ENCODE measurements around the gene XXYLT1.
"Not testable (repeated sequence)": the region's sequence is repeated elsewhere in the genome, so short reads cannot be mapped to it uniquely, and the experiment has no call there.

Gene XXYLT1

DNA sequence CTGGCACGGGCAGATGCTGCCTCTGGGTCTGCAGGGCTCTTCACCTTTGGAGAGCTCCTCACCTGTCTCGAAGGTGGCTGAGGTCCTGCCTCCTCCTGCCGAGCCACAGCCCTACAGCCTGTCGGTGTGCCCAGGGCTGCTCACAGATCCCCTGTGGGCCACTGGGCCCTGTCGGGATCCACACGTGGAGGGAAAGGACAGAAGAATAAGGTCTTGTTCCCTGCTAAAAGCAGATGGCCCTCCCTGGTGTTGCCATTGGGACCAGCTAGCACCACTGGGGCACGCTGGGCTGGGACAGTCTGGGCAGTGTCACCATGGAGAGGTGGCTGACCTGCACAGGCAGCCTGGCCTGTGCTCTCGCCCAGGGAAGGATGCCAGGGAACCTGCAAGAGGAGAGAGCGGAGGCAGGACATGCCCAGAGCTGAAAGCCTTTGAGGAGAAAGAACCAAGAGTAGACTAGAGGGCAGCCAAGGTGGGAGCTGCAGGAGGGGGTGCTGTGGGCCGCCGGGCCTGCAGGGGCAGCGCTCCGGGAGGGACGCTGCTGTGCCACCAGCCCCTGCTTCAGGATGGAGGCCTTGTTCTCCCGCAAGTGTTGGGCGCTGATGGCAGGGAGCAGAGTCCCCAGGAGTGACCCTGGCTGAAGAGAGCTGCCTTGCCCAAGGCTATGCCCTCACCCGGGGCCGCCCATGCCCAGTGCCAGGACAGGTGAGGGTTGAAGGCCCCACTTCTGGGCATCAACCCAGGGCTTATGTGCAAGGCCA lies 210.2 kb downstream of the XXYLT1 start:
- Histone ChIP-seq H3K4me3 (ENCODE audit: low read depth in 1 of 5, low read length in 5 of 5) (no peak overlapping the region), H3K9ac (ENCODE audit: low read length in 5 of 5) (no peak overlapping the region), H3K9me3 (ENCODE audit: control insufficient read depth in 5 of 5, low read length in 5 of 5) (no peaks in the 10 kb centered on the region), H3K27me3 (ENCODE audit: control insufficient read depth in 5 of 5, insufficient read depth in 4 of 5, low read length in 5 of 5) (peaks cover 0 to 15% (median 5%) of the 10 kb centered on the region in 5 donors), H3K4me1 (ENCODE audit: control insufficient read depth in 5 of 5, insufficient read depth in 5 of 5, low read length in 5 of 5) (peaks cover 0 to 18% (median 4%) of the 10 kb centered on the region in 5 donors), H3K27ac (ENCODE audit: low read depth, low read length) (no peak overlapping the region), H3K36me3 (ENCODE audit: control insufficient read depth in 5 of 5, insufficient read depth in 5 of 5, low read length in 5 of 5) (no peaks in the 10 kb centered on the region)

DNA sequence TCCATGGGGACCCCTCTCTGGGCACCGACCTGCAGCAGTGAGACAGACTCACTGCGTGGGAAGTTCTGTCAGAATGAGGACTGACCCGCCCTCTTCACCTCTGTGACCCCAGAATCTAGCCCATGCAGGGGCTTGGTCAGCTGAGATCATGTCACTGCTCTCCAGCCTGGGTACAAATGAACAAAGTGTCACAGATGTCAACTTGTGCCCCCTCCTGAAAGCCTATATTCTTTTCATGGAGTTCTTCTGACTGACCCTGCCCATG lies 210.8 kb downstream of the XXYLT1 start:
- Histone ChIP-seq H3K4me1 (ENCODE audit: control insufficient read depth in 5 of 5, insufficient read depth in 5 of 5, low read length in 5 of 5) (peaks cover 0 to 19% (median 4%) of the 10 kb centered on the region in 5 donors), H3K27me3 (ENCODE audit: control insufficient read depth in 5 of 5, insufficient read depth in 4 of 5, low read length in 5 of 5) (peaks cover 0 to 16% (median 8%) of the 10 kb centered on the region in 5 donors), H3K4me3 (ENCODE audit: low read depth in 1 of 5, low read length in 5 of 5) (no peak overlapping the region), H3K9me3 (ENCODE audit: control insufficient read depth in 5 of 5, low read length in 5 of 5) (no peaks in the 10 kb centered on the region), H3K36me3 (ENCODE audit: control insufficient read depth in 5 of 5, insufficient read depth in 5 of 5, low read length in 5 of 5) (no peaks in the 10 kb centered on the region), H3K9ac (ENCODE audit: low read length in 5 of 5) (no peak overlapping the region), H3K27ac (ENCODE audit: low read depth, low read length) (no peak overlapping the region)

DNA sequence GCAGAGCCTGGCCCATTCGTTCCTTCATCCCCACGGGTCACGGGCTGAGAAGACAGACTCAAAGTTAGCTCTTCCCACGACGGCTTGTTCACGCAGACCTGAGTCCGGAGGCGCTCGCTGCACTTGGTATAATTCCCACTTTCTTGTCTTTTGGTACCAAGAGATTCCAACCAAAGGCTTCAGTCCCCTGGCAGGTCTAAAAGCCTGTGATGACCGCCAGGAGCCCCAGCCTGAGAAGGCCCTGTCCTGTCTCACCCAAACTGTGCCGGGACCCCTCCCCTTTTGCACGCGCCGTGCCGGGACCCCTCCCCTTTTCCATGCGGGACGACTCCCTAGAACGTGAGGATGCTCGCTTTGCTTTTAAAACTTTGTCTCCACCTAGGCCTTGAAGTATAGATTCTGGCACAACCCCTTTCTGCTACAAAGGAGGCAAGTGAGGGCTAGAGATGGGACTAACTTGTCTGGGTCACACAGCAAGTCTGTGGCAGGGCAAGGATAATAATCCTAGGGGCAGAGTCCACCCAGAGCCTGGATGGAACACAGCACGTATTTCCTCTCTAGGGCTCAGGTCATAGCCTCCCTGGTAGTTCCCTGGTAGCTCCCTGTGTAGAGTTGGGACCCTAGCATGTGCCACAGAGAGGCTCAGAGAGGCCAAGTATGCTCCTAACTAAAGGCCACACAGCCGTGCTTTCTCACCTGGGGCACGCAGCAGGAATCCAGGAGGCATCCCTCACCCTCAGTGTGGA lies 211.3 kb downstream of the XXYLT1 start:
- H3K4me3 ChIP-seq (ENCODE audit: low read depth in 1 of 5, low read length in 5 of 5) = no peak overlapping the region
- H3K27me3 ChIP-seq (ENCODE audit: control insufficient read depth in 5 of 5, insufficient read depth in 4 of 5, low read length in 5 of 5) = peaks cover 0 to 17% (median 8%) of the 10 kb centered on the region in 5 donors
- no peak overlapping the region for H3K27ac ChIP-seq (ENCODE audit: low read depth, low read length)
- no peaks in the 10 kb centered on the region for H3K9me3 ChIP-seq (ENCODE audit: control insufficient read depth in 5 of 5, low read length in 5 of 5)
- H3K36me3 ChIP-seq (ENCODE audit: control insufficient read depth in 5 of 5, insufficient read depth in 5 of 5, low read length in 5 of 5) = no peaks in the 10 kb centered on the region
- H3K9ac ChIP-seq (ENCODE audit: low read length in 5 of 5) = no peak overlapping the region
- peaks cover 0 to 21% (median 4%) of the 10 kb centered on the region in 5 donors for H3K4me1 ChIP-seq (ENCODE audit: control insufficient read depth in 5 of 5, insufficient read depth in 5 of 5, low read length in 5 of 5)

DNA sequence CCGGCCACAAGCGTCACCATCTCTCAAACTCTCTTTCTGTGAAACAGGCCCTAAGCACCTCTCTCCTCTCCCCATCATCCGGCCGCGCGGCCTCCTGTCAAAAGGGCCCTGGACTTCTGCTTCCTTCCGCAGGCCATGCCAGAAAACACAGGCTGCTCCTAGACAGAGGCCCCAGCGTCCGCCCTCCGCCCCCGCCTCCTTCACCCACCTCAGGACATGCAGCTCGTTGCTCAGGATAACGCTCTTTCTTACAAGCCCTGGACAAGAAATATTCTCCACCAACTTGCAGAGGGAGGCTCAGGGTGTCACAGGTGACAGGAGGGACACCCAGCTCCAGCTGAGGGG lies 212.0 kb downstream of the XXYLT1 start:
- no peak overlapping the region for H3K27ac ChIP-seq (ENCODE audit: low read depth, low read length)
- no peak overlapping the region for H3K9ac ChIP-seq (ENCODE audit: low read length in 5 of 5)
- H3K27me3 ChIP-seq (ENCODE audit: control insufficient read depth in 5 of 5, insufficient read depth in 4 of 5, low read length in 5 of 5) = peaks cover 0 to 17% (median 8%) of the 10 kb centered on the region in 5 donors
- no peaks in the 10 kb centered on the region for H3K36me3 ChIP-seq (ENCODE audit: control insufficient read depth in 5 of 5, insufficient read depth in 5 of 5, low read length in 5 of 5)
- H3K9me3 ChIP-seq (ENCODE audit: control insufficient read depth in 5 of 5, low read length in 5 of 5) = no peaks in the 10 kb centered on the region
- no peak overlapping the region for H3K4me3 ChIP-seq (ENCODE audit: low read depth in 1 of 5, low read length in 5 of 5)
- peaks cover 0 to 21% (median 4%) of the 10 kb centered on the region in 5 donors for H3K4me1 ChIP-seq (ENCODE audit: control insufficient read depth in 5 of 5, insufficient read depth in 5 of 5, low read length in 5 of 5)

DNA sequence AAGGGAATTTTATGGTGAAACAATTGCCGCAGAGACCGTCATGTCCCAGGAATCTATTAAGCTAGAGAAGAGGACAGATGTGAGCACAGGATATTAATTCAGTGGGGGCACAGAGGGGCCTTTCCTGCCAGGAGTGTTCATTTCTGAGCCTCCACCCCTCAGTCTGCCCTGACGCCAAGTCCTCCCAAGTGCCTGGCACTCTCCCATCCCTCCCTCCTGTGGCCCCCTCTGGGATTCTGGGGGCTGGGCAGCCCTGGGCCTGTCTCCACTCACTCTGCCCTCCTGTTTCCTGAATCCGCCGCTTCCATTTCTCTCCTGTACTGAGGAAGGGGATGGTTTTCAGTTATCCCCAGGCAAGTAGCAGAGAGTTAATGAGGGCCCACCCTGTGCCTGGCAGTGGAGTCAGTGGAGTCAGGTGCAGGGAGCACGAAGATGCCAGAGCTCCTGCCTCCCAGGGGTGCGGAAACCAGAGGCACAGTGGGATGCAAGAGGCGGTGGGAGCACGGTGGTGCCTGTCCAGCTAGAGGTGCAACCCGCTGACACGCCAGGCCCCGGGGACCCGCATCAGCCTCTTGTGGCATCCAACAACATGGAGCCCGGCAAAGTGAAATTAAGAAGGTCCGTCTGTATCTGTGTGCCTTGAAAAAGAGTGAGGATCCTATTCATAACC lies 212.5 kb downstream of the XXYLT1 start:
- Histone ChIP-seq H3K27me3 (ENCODE audit: control insufficient read depth in 5 of 5, insufficient read depth in 4 of 5, low read length in 5 of 5) (peaks cover 0 to 17% (median 8%) of the 10 kb centered on the region in 5 donors), H3K9me3 (ENCODE audit: control insufficient read depth in 5 of 5, low read length in 5 of 5) (no peaks in the 10 kb centered on the region), H3K36me3 (ENCODE audit: control insufficient read depth in 5 of 5, insufficient read depth in 5 of 5, low read length in 5 of 5) (no peaks in the 10 kb centered on the region), H3K4me3 (ENCODE audit: low read depth in 1 of 5, low read length in 5 of 5) (no peak overlapping the region), H3K9ac (ENCODE audit: low read length in 5 of 5) (no peak overlapping the region), H3K27ac (ENCODE audit: low read depth, low read length) (no peak overlapping the region), H3K4me1 (ENCODE audit: control insufficient read depth in 5 of 5, insufficient read depth in 5 of 5, low read length in 5 of 5) (peaks cover 0 to 21% (median 4%) of the 10 kb centered on the region in 5 donors)

DNA sequence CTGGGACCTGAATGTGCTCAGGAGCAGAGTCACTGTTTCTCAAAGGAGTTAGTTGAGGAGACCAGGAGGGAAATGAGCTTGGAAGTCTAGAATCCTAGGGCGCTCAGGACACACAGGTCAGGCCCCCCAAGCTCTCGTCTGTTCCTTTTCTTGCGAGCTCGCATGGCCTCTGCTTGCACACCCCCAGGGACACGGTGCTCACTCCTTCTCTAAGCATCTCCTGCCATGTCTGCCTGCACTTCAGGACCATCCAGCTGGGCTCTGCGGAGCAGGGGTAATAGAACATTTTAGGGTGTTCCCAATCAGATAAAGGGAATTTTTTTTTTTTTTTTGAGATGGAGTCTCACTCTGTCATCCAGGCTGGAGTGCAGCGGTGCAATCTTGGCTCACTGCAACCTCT lies 213.2 kb downstream of the XXYLT1 start:
- no peak overlapping the region for H3K9ac ChIP-seq (ENCODE audit: low read length in 5 of 5)
- H3K9me3 ChIP-seq (ENCODE audit: control insufficient read depth in 5 of 5, low read length in 5 of 5) = no peaks in the 10 kb centered on the region
- peaks cover 0 to 16% (median 8%) of the 10 kb centered on the region in 5 donors for H3K27me3 ChIP-seq (ENCODE audit: control insufficient read depth in 5 of 5, insufficient read depth in 4 of 5, low read length in 5 of 5)
- H3K36me3 ChIP-seq (ENCODE audit: control insufficient read depth in 5 of 5, insufficient read depth in 5 of 5, low read length in 5 of 5) = no peaks in the 10 kb centered on the region
- peaks cover 0 to 21% (median 4%) of the 10 kb centered on the region in 5 donors for H3K4me1 ChIP-seq (ENCODE audit: control insufficient read depth in 5 of 5, insufficient read depth in 5 of 5, low read length in 5 of 5)
- no peak overlapping the region for H3K4me3 ChIP-seq (ENCODE audit: low read depth in 1 of 5, low read length in 5 of 5)
- H3K27ac ChIP-seq (ENCODE audit: low read depth, low read length) = no peak overlapping the region

DNA sequence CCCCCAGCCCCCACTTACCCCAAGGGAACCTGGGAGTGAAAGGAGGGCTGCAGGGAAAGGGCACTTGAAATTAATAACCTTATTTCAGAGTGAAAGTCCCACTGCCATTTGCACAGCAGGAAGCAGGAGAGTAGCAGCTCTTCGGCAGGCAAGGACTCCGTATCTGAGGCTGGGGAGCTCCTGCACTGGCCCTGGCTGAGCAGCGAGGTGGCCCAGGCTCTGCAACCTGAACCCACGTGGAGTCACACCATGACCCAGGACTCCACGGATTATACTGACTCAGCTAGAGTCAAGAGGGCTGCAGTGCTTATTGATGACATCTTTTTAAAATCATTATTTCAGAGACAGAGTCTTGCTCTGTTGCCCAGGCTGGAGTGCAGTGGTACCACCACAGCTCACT lies 214.5 kb downstream of the XXYLT1 start:
- H3K9ac ChIP-seq (ENCODE audit: low read length in 5 of 5) = no peak overlapping the region
- H3K27ac ChIP-seq (ENCODE audit: low read depth, low read length) = no peak overlapping the region
- peaks cover 0 to 10% (median 4%) of the 10 kb centered on the region in 5 donors for H3K27me3 ChIP-seq (ENCODE audit: control insufficient read depth in 5 of 5, insufficient read depth in 4 of 5, low read length in 5 of 5)
- no peaks in the 10 kb centered on the region for H3K9me3 ChIP-seq (ENCODE audit: control insufficient read depth in 5 of 5, low read length in 5 of 5)
- H3K4me3 ChIP-seq (ENCODE audit: low read depth in 1 of 5, low read length in 5 of 5) = no peak overlapping the region
- H3K36me3 ChIP-seq (ENCODE audit: control insufficient read depth in 5 of 5, insufficient read depth in 5 of 5, low read length in 5 of 5) = no peaks in the 10 kb centered on the region
- peaks cover 0 to 21% (median 4%) of the 10 kb centered on the region in 5 donors for H3K4me1 ChIP-seq (ENCODE audit: control insufficient read depth in 5 of 5, insufficient read depth in 5 of 5, low read length in 5 of 5)

DNA sequence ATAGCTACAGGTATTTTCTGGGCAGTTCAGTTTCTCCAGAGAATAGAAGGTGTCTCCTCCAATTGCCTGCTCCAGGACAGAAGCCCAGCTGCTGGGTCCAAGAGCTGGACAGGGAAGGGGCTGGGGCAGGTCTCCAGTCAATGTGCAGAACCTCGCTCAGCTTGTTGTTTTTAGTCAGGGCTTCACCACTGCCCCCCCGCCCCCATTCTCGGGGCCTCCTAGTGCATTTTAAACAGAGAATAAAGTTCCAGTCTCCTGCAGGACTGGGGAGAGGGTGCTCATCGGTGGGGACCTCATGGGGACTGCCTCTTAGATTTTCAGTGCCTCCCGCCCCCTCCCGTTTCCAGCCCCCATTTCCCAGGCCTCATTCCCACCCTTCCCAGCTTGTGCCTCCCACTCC lies 216.6 kb downstream of the XXYLT1 start:
- Histone ChIP-seq H3K9me3 (ENCODE audit: control insufficient read depth in 5 of 5, low read length in 5 of 5) (no peaks in the 10 kb centered on the region), H3K4me1 (ENCODE audit: control insufficient read depth in 5 of 5, insufficient read depth in 5 of 5, low read length in 5 of 5) (peaks cover 0 to 17% (median 2%) of the 10 kb centered on the region in 5 donors), H3K36me3 (ENCODE audit: control insufficient read depth in 5 of 5, insufficient read depth in 5 of 5, low read length in 5 of 5) (no peaks in the 10 kb centered on the region), H3K27me3 (ENCODE audit: control insufficient read depth in 5 of 5, insufficient read depth in 4 of 5, low read length in 5 of 5) (peaks cover 0 to 6% (median 4%) of the 10 kb centered on the region in 5 donors), H3K27ac (ENCODE audit: low read depth, low read length) (no peak overlapping the region), H3K4me3 (ENCODE audit: low read depth in 1 of 5, low read length in 5 of 5) (no peak overlapping the region), H3K9ac (ENCODE audit: low read length in 5 of 5) (no peak overlapping the region)

DNA sequence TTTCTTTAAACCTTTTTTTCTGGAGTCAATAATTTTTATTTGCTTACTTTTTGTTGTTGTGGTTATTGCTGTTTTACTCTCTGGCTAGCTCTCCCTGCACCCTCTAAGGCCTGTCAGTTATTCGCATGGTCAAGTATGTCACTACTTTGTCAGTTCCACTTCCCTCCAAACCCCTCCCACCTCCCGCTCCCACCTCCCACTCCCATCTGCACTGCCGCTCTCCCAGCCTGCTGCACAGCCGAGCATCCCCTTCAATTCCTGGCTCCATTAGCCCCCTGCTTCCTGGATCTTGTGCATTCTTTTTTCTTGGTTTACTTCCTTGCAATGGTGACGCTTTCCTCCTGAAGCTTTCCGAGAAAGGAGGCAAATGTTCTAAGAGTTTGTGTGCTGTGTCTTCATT lies 218.0 kb downstream of the XXYLT1 start:
- Histone ChIP-seq H3K36me3 (ENCODE audit: control insufficient read depth in 5 of 5, insufficient read depth in 5 of 5, low read length in 5 of 5) (no peaks in the 10 kb centered on the region), H3K27ac (ENCODE audit: low read depth, low read length) (no peak overlapping the region), H3K9me3 (ENCODE audit: control insufficient read depth in 5 of 5, low read length in 5 of 5) (no peaks in the 10 kb centered on the region), H3K4me1 (ENCODE audit: control insufficient read depth in 5 of 5, insufficient read depth in 5 of 5, low read length in 5 of 5) (peaks cover 0 to 6% (median 0%) of the 10 kb centered on the region in 5 donors), H3K9ac (ENCODE audit: low read length in 5 of 5) (no peak overlapping the region), H3K27me3 (ENCODE audit: control insufficient read depth in 5 of 5, insufficient read depth in 4 of 5, low read length in 5 of 5) (peaks cover 0 to 4% (median 2%) of the 10 kb centered on the region in 5 donors), H3K4me3 (ENCODE audit: low read depth in 1 of 5, low read length in 5 of 5) (no peak overlapping the region)

DNA sequence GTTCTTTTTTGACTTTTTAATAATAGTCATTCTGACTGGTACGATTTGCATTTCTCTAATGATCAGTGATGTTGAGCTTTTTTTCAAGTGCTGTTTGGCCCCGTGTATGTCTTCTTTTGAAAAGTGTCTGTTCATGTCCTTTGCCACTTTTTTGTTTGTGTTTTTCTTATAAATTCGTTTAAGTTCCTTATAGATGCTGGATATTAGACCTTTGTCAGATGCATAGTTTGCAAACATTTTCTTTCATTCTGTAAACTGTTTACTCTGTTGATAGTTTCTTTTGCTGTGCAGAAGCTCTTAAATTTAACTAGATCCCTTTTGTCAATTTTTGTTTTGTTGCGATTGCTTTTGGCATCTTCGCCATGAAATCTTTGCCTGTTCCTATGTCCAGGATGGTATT lies 220.7 kb downstream of the XXYLT1 start:
- H3K4me3 ChIP-seq (ENCODE audit: low read depth in 1 of 5, low read length in 5 of 5); H3K27ac ChIP-seq (ENCODE audit: low read depth, low read length); H3K4me1 ChIP-seq (ENCODE audit: control insufficient read depth in 5 of 5, insufficient read depth in 5 of 5, low read length in 5 of 5); H3K36me3 ChIP-seq (ENCODE audit: control insufficient read depth in 5 of 5, insufficient read depth in 5 of 5, low read length in 5 of 5); H3K9ac ChIP-seq (ENCODE audit: low read length in 5 of 5); H3K9me3 ChIP-seq (ENCODE audit: control insufficient read depth in 5 of 5, low read length in 5 of 5); H3K27me3 ChIP-seq (ENCODE audit: control insufficient read depth in 5 of 5, insufficient read depth in 4 of 5, low read length in 5 of 5): not testable (repeated sequence)
